ENCODE results near the gene SRGN.
A peak's percentile ranks its signal among the peaks of the same experiment; 100 is the strongest.
"Not testable (repeated sequence)": the region's sequence is repeated elsewhere in the genome, so short reads cannot be mapped to it uniquely, and the experiment has no call there.

Gene SRGN

DNA sequence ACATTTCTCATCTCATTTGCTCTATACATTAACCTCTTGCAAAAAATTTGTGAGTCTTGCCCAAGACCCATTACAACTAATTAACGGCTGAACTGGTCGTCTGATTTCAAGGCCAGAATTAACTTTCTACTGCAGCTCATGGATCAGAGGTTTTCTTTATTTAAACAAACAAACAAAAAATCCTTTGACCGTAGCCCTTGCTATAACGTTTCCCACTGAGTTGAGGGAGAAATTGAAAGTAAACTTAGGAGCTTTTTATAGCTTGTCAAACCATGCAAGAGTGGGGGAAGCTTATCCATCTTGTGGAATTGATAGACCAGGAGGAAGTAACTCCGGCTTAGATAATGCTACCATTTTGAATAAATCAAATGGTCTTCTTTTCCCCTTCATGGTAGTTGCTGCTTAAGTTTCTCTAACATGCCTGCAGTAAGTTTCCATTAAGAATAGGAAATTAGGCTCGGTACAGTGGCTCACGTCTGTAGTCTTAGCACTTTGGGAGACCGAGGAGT lies 3.3 kb downstream of the SRGN start:
- DNase-seq, result no peak

DNA sequence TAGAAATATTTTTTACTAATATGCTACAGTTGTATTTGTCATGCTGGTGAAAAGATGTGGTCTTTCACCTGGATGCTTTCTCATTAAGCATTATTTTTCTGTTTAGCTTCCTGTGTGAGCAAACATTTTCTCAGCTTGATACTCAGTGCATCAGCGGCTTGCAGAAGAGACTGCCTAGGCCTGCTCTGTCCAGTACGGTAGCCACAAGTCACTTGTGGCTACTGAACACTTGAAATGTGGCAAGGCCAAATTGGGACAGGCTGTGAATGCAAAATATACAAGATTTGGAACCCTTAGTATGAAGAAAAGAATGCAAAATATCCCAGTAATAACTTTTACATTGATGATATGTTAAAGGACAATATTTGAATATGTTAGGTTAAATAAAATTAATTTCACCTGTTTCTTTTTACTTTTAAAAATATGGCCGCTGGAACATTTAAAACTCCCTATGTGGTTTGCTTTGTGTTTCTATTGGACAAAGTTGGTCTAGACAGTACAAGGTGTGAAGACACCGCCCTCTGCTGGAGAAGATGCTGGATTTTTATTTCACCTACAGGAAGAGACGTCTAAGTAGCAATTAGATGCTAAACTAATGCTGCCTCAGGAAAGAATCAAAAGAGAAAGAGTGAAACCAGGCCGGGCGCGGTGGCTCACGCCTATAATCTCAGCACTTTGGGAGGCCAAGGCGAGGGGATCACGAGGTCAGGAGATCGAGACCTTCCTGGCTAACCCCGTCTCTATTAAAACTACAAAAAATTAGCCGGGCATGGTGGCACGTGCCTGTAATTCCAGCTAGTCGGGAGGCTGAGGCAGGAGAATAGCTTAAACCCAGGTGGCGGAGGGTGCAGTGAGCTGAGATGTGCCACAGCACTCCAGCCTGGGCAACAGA lies 5.3 kb downstream of the SRGN start:
- DNase-seq, result peak; percentile 42 to 84 (median 49)

DNA sequence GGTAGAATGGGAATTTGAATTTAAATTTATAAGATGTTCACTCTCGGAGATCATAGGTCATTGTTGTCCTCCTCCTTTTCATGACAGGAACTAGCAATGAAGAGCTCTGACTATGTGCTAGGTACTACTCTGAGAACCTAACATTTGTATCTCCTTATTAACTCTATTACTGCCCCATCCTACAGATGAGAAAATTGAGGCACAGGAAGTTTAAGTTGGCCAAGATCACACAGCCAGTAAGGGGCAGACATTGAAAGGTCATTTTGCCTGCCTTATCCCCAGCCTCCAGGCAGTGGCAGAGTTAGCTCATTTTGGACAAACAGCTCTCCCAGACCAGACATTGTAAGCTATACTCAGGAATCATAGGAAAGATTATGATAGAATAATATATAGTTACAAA lies 6.0 kb downstream of the SRGN start:
- DNase-seq, result peak in 1 of 3 experiments; percentile 3

DNA sequence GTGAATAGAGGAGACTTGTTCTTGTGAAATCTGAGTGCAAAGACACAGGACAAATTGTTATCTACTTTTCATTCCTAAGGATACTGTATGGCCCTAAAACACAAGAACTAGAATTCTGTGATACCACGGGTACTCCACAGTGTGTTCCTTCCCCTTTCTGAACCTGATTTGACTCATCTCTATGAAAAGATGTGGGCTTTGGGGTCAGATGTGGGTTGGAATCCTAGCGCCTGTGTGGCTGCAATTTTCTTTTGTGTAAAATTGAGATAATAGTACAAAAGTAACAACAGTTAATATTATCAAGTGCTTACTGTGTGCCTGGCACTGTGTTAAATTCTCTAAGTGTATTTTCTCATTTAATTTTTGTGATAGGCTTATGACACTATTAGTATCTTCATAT lies 8.1 kb downstream of the SRGN start:
- DNase-seq, result no peak

DNA sequence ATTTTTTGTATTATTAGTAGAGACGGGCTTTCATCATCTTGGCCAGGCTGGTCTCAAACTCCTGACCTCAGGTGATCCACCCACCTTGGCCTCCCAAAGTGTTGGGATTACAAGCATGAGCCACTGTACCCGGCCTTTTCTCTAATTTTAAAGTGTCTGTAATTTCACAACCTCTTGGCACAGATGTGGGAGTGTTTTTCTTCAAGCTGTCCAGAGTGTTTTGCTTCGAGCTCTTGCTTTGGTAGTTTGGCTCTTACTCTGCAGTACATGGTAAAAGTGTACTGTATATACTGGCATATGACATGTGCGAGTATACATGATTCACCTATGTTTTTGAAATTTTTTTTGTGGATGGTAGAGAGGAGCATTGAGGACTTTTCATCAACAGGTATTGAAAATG lies 9.8 kb downstream of the SRGN start:
- no peak for DNase-seq

DNA sequence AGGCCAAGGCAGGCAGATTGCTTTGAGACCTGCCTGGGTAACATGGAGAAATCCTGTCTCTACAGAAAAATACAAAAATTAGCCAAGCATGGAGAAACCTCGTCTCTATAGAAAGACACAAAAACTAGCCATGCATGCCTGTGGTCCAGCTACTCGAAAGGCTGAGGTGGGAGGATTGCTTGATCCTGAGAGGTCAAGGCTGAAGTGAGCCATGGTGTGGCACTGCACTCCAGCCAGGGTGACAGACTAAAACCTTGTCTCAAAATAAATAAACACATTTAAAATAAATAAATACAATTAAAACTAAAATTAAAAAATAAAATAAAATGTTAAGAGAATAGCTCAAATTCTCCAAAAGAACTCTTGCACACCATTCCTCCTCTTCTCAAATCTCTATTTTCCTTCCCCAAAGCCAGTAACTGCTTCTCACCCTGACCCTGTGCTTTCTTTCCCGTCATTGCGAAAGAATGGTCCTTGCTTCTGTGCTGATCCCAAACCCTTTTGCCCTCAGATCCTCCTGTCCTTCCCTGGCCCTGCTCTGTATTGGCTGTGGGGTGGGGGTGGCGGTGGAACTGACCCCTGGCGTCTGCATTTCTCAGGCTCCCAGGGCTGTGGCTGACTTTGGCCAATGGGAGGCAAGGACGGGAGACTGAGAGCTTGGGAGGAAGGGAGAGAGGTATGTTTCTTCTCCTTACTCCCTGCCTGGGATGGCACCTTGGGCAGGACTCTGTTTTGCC lies 12.4 kb downstream of the SRGN start:
- DNase-seq, result no peak

DNA sequence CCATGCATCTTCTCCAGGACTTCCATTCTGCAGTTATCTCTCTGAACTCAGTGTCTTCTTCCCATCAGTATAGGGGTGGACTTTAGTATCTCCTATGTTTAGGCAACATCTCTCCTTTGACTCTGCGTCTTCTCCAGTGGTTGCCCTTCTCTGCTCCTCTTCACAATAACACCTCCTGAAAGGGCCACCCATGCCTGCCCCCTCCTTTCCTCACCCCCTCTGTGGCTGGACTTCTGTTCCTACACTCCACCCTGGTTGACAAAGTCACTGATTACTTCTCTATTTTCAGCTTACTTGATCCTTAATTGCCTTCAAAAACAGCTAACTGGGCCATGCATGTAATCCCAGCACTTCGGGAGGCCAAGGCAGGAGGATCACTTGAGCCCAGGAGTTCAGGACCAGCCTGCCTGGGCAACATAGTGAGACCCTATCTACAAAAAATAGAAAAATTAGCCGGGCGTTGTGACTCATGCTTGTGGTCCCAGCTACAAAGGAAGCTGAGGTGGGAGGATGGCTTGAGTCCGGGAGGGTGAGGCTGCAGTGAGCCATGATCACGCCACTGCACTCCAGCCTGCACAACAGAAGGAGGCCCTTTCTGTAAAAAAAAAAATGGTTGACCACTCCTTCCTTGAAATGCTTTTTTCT lies 13.7 kb downstream of the SRGN start:
- no peak for DNase-seq

DNA sequence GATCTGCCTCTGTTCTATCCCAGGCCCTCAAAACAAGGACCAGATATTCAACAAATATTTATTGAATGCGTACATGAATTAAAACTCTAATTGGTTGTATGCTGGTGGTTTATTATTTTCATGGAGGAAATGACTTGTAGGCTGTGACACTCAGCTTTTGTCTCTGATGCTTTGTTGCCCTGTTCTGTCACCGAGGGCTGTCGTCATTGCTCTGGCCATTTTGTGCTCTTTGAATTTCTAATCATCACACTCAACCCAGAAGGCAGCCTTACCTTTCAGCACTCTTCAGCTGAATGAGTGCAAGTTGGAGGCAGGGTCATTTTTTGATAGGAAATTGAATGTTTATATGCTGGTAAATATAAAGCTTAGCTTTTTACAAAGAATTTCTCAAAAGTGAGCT lies 14.5 kb downstream of the SRGN start:
- DNase-seq, result no peak

DNA sequence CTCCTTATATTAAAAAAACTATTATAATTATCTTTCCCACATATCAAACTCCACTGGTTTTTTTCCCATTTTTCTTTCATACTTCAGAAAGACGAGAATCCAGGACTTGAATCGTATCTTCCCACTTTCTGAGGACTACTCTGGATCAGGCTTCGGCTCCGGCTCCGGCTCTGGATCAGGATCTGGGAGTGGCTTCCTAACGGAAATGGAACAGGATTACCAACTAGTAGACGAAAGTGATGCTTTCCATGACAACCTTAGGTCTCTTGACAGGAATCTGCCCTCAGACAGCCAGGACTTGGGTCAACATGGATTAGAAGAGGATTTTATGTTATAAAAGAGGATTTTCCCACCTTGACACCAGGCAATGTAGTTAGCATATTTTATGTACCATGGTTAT lies 15.9 kb downstream of the SRGN start:
- no peak for DNase-seq

DNA sequence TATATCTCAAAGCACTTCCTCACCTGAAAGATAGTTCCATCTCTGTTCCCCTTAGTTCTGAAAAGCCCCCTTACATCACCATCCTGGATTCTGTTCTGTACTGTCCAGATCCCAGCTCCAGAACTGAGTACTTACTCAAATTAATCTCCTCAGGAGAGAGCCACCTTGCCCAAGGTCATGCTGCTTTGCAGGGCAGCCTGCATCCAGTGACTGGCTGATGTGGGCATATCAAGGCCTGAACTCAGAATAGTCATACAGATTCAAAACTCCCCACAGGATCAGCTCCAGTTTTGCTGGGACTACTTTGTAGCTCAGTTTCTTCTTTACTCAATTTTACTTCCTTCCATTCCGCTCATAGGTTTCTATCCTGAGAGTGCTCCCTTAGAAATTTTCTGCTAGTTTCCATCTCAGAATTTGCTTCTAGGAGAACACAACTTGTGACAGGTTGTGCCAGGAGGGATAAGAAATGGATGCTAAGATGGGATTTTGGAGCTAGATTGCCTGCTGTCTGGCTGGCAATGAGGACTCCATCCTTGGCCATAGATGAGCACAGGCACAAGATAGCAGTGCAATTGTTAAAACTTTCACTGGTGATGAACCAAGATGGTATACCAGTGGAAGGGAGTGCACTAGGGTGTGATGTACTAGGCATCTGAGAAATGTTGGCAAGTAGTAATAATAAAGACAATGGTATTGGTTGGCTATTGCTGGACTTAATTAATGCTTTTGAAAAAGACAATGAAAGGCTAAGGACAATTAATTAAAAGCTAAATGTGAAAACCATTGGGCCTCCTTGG lies 17.3 kb downstream of the SRGN start:
- DNase-seq, result no peak

DNA sequence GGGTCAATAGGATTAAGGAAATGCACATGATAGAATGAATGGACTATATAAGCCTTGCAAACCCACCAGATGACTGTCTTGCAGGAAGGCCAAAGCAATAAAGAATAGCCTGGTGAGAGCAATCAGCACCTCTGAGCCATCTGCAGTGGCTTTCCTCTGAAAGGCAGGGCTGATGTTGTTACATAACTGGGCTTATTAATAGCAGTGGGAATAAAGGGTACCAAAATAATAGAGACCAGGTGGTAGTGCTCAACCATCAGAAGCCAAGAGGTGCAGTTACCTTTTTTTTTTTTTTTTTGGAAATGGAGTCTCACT lies 19.2 kb downstream of the SRGN start:
- DNase-seq, result no peak

DNA sequence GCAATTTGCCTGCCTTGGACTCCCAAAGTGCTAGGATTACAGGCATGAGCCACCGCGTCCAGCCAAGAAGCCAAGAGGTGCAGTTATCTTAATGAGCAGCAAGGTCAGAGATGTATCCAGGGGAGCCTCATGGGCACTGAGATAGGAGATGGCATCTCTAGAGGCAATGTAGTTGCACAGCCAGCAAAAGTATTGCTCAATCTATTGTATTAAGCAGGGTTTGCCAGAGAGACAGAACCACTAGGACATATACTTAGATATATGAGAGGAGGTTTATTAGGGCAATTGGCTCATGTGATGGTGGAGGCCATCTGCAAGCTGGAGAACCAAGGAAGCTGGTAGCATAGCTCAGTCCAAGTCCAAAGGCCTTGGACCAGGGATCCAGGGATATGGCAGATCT lies 19.8 kb downstream of the SRGN start:
- DNase-seq, result no peak

DNA sequence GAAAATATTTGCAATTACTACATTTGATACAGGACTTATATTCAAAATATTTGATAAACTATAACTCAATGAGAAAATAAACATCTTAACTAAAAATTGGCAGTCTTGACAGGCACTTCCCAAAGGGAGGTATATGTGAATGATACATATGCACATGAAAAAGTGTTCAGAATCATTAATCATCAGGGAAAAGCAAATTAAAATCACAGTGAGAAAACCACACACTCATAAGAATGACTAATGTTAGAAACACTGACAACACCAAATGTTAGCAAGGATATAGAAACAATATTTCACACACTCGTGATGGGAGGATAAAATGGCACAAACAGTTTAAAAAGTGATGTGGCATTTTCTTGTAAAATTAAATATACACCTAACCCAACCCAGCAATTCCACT lies 32.0 kb downstream of the SRGN start:
- no peak for DNase-seq

DNA sequence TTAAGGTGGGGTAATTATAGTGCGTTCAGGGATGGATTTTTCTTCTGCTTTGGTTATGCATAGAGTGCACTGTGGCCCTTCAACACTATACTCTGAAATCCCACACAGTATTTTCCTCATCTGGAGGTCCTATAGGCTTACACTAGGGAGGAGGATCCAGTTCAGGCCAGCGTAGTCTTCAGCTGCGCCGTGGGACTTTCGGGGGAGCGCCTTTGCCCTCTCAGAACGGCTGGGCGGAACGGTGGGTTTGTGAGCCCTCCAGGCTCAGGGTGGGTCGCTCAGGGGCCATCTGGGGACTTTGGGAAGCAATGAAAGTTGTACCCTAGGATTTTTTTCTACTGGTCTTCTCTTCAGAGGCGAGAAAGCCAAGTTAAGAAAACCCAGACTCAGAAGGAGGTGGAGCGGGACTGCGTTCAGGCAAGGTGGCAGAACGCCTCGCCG lies 35.4 kb downstream of the SRGN start:
- peak in 1 of 3 experiments; percentile 80 for DNase-seq

DNA sequence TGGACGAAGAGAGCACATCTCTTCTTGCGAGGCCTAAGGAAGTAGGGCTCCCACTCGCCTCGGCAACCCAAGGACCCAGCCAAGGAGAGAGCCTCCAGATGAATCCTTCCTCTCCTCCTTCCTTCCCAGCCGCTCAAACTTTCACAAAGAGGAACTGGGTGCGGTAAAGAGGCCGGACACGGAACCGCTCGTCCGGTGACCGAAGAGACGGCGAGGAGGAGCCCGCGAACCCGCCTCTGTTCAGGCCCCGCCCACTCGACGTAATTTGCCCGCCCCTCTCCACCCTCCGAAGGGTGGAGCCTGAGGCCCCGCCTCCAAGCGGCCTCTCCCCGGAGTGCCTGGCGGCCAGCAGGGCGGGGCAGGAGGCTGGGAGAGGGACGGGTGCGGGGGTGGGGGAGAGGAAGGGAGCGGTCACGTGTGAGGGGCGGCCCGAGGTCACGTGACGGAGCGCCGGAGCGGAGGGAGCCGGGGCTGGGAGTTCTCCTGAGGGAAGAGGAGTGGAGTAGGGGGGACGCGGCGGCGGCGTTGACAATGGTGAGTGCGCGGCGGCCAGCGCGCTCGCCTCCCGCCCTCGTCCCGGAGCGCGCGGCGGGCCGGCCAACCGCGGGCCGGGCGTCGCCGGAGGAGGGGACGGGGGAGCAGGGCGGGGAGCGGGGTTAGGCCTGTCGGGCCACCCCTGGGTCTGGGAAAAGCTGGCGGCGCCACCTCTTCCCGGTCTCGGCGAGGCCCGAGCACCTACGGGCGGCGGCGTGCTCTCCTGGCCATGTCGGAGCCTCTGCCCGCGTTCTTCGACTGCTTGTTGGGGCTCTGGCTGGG lies 36.1 kb downstream of the SRGN start, which contains the start of gene VPS26A:
TSS of gene VPS26A (plus strand) at position 432 of the 816 bp plus-strand sequence. CDS start at position 532, 100 bp downstream.
- peak; percentile 92 to 96 (median 94) for DNase-seq

DNA sequence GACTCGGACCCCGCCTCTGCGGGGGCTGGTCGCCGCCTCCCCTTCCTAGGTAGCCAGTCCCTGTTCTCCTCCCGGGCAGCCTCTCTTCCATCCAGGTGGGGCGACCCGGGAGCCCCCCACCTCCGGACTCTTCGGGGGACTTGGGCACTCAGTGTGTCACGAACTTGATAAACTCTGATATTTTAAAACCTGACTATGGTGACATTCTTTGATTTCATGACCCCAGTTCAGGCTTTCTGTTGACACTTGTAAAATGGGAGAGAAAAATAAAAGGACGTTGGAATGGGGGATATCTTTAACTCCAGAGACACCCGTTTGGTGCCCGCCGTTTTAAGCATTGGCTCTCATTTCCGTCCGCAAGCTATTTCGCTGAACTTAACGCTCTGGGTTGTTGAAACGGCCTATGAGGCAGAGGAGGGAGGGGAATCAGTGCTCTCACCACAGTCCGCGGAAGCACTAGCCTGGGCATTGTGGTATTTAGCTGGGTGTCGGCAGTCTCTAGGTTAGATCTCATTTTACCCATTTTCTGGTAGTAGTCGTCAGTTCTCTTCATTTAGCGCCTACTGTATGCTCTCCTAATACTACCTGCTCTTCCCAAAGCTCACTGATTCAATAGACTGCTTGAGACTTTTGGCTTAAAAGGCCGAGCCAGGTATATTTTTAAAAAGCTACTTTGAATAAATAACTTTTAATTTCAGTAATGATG lies 36.8 kb downstream of the SRGN start:
- peak in 2 of 3 experiments; percentile 45 to 68 for DNase-seq

DNA sequence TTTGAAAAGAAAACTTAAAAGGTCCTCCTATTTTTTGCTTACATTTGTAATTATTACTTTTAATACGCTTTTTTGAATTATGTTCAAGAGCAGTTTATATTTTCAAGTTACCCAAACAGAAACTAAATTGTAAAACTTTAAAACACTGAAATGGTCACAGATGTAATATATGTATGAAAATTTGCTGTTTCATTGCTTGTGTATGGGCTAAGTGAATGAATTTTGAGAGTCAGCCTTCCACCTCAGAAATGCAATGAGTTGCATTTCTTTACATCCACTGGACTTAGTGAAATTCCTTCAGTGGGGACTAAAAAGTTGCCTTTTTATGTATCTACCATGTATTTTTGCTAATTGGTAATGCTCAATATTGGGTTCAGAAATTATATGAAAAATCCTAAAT lies 37.7 kb downstream of the SRGN start:
- DNase-seq, result no peak

DNA sequence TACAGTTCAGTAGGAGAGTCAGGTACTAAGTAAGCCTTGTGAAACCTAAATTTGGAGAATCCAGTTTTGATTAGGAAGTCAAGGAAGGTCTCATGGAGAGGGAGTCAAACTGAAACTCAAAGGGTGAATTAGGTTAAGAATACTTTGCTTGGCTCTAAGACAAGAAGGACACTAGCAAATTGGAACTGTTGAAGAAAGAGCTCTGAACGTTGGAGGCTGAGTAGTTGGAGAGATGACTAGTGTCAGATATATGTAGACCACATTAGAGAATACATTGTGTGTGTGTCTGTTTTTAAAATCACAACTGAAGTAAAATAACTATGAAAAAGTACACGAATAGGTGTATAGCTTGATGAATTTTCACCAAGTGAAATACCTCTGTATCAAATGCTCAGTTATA lies 42.3 kb downstream of the SRGN start:
- DNase-seq, result no peak

DNA sequence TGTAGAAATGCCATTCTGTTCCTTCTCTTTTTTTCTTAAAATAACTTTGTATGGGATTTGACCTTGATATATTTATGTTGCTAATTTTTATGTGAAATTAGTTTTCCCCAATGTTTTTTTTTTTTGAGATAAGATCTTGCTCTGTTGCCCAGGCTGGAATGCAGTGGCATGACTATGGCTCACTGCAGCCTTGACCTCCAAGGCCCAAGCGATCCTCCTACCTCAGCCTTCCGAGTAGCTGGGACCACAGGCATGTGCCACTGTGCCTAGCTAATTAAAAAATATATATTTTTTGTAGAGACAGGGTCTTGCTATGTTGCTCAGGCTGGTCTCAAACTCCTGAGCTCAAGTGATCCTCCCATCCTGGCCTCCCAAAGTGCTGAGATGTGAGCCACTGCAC lies 52.1 kb downstream of the SRGN start:
- no peak for DNase-seq

DNA sequence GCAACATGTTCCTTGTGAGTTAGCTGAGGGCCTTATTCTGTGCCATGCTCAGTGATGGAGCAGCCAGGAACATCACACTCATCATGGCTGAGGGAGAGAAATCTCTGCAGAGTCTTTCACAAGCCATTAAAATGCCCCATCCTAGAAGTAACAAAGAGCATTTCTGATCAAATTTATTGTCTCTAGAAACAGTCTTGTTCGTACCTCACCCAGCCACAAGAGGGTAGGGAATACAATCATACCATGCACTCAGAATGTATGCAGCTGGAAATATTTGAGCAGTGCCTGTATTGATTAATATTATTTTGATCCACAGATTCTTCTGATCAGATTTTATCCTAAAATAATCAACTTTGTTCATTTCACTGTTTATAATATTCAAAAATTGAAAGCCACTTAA lies 53.4 kb downstream of the SRGN start:
- DNase-seq, result no peak

DNA sequence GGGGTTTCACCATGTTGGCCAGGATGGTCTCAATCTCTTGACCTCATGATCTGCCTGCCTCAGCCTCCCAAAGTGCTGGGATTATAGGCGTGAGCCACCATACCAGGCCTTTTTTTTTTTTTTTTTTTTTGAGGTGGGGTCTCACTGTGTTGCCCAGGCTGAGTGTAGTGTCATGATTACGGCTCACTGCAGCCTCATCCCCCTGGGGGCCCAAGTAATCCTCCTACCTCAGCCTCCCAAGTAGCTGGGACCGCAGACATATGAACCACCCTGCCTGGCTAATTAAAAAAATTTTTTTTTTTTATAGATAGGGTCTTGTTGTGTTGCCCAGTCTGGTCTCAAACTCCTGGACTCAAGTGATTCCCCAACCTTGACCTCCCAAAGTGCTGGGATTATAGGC lies 54.2 kb downstream of the SRGN start:
- not testable (repeated sequence) for DNase-seq
